HG03095 (cell line): ENCODE data around the gene SLC9A4.

Source experiments
- ATAC-seq: cut with Tn5 transposase; IDR thresholded peaks from one replicate; pipeline ENCODE4 v1.9.1; 2021; ENCODE audit warnings: moderate library complexity; ENCODE audit not compliant: unreplicated experiment

The SLC9A4 gene

DNA sequence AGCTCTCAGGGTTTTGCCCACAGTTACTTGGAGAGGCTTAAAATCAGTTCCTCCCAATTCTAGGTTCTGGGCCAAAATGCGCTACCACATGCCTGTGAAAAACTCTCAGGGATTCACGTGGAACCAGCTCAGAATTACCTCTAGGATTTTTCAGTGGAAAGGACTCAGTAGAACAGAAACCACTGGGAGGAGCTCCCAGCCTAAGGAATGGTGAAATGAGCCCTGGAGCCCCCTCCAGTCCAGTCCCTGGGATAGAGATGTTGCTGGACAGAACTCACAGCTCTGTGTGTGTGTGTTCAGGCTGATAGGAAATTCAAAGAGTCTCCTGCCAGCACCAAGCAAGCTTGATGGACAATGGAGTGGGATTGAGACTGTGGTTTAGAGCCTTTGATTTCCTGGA is 21.1 kb upstream of the SLC9A4 start:
- ATAC-seq, result no peak

DNA sequence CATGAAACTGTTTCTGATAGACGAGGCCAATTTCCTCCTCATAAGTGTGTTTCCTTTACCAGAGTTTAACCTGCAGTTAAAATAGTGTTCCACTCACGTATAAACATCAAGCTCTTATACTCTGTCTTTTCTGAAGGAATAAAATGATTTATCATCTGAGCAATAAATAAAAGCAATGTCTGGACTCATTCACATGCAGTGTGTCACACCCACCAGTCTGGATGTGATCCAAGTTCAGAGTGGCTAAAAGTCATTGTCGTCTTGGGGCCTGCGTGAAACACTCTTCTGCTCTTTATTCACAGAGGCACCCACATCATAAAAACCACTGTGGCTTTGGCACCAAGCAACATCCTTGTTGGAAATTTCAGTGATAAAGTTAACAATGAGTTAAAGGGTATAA is 19.5 kb upstream of the SLC9A4 start:
- ATAC-seq, result no peak

DNA sequence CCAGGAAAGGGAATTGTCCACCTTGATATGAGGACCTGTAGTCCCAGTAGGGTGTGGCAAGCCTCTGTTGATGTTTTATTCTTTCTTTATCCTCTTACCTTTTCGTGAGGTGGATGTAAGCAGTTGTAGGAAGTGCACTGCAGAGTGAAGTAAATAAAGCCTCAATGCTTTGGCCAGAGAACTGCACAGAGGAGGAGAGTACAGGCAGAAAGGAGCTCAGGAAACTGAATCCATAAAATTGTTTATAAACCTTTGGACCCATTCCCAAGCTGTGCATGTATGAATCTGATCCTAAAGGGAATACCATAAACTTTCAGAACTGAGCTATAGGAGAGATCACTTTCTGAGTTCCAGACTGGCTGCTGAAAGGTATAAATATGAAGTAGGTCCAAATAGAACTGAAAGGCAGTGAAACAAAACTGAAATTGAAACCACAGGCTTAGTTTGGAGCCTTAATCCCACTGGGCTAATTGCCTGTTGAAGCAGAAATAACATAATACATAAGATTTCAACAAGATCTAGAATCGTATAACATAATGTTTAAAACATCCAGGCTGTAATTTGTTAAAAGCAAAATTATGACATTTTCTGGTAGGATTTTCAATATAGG is 17.9 kb upstream of the SLC9A4 start:
- no peak for ATAC-seq

DNA sequence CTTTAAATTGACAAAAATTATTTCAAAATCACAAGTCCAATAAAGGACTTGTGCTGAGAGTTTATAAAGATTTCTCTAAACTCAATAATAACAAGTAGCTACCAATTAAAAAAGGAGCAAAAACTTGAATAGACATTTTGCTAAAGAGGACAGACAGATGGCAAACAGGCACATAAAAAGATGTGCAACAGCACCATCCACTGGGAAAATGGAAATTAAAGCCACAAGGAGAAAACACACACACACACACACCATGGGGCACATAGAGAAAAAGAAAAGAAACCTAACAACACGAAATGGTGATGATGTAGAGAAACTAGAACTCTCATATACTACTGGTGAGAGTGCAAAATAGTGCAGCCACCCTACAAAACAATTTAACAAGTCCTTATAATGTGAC is 12.6 kb upstream of the SLC9A4 start:
- ATAC-seq, result no peak

DNA sequence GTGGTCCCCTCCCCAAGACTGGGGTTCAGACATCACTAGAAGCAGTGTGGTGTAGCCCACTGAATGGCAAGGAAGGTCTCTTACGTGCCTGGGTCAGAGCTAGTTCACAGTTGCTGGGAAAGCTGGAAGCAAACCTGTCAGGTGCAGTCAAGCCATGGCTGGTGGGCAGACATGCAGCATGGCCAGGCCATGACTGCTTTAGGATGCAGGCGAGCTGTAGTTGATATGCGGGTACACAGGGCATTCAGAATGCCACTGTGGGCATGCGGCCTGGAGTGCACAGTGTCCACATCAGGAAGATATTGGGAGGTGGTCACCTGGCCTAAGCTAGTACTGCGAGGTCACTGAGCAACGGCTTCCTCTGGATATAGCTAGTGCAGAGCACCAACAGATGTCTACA is 11.8 kb upstream of the SLC9A4 start:
- ATAC-seq, result no peak

DNA sequence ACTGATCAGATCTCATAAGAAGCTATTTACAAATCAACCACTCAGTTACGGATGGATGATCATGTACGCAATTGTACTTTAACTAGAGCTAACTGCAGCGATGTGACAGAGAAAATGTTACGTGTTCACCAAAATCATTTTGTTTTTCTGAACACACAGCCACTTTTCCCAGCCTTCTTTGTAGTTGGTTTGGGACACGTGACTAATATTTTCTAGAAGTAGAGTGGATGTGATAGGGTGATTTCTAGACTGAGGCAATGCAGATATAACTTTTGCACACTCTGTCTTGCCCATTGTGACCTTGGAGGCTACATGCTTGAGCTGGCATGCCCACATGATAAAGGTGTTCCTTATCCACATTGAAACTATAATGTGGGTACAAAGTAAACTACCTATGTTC is 9.9 kb upstream of the SLC9A4 start:
- no peak for ATAC-seq

DNA sequence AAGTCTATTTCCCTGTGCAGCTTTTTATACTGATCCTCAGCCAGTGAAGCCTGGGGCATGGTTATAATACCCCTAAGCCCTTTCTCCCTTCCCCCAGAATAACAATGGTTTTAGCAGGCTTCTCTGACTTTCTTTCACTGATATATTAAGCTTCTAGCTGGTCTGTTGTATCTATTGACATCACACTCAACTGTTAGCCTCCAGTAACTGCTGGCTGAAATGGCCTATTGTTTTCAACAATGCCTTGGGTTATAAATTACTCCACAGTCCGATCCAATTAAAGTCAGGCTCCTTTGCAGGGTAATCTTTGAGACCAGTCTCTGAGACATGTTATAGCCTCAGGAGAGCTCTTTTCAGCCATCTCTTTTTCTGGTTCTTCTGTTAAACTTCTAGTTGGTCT is 2.9 kb upstream of the SLC9A4 start:
- ATAC-seq, result no peak

DNA sequence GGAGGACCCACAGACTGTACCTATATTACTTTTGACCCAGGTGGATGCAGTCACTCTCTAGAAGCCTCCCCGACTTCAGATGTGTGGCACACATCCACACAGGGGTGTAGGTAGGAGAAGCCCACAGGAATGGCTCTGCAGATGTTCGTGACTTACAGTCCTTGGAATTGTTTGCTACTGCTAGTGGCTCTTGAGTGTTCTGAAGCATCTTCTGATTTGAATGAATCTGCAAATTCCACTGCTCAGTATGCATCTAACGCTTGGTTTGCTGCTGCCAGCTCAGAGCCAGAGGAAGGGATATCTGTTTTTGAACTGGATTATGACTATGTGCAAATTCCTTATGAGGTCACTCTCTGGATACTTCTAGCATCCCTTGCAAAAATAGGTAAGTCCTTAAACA is 605 bp downstream of the SLC9A4 start:
- no peak for ATAC-seq

DNA sequence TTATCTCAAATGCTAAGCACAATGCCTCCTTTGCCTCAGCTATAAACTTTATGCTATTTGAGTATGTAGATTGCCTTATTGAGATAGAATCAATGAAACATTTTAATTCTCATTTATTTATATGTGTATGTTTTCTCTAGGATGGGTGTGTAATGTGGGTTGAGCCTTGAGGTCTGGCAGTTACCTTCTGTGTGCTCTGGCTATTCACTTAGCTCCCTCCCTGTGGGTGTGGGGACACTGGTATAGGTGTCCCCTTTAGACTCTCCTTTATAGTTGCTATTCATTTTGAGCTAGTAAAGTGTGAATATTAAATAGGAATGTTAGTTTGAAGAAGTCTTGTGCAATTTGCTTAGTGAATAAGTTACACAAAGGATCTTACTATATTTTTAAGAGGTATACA is 1.8 kb downstream of the SLC9A4 start:
- ATAC-seq, result no peak

DNA sequence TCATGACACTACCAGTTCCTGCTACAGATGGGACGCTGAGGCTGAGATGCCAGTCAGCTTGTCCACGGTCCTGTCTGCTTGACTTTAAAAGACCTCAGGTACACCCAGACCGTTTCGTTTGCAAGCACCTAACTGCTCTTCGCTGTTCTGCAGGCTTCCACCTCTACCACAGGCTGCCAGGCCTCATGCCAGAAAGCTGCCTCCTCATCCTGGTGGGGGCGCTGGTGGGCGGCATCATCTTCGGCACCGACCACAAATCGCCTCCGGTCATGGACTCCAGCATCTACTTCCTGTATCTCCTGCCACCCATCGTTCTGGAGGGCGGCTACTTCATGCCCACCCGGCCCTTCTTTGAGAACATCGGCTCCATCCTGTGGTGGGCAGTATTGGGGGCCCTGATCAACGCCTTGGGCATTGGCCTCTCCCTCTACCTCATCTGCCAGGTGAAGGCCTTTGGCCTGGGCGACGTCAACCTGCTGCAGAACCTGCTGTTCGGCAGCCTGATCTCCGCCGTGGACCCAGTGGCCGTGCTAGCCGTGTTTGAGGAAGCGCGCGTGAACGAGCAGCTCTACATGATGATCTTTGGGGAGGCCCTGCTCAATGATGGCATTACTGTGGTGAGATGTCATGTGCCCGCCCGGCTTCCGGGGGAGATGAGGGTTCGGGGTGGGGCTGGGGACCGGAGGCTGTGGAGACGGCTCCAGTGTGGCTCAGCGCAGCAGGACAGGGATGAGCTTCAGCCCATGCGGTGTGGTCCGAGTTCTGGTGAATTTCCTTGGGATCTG is 5.9 kb downstream of the SLC9A4 start:
- ATAC-seq, result no peak

DNA sequence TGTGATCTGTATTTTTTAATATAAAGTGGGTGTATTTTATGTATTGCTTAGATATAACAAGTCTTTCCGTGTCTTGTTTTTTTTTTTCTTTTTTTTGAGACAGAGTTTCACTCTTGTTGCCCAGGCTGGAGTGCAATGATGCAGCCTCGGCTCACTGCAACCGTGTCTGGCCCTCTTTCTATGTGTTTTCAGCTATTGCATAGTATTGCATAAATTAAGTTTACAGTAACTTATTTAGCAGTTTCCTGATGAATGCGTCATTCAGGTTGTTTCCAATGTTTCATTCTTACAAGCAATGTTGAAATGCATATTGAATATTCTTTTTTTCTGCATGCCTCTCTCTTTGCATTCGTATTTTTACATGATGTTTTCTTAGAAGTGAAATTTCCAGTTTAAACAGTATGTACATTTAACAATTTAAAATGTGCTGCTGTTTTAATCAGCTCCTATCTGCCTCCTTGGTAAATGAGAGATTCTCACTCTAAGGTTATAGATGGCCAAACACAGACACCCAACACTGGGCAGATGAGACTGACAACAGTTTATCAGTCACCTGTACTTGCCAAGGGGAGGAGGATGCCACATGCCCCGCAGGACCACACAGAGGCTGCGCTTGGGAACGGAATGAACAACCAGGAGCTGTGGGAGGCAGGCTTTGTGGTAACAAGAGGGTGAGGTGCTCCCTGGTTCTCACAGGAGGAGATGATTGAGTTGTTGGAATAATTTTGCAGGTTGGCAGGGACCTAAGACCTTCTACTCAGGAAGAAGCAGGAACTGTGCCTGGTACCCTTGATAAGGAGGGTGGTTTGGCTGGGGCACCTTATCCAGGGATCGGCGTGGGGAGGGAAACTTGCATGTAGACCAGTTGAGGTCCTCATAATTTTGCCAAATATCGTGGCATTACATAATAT is 7.5 kb downstream of the SLC9A4 start:
- ATAC-seq, result no peak

DNA sequence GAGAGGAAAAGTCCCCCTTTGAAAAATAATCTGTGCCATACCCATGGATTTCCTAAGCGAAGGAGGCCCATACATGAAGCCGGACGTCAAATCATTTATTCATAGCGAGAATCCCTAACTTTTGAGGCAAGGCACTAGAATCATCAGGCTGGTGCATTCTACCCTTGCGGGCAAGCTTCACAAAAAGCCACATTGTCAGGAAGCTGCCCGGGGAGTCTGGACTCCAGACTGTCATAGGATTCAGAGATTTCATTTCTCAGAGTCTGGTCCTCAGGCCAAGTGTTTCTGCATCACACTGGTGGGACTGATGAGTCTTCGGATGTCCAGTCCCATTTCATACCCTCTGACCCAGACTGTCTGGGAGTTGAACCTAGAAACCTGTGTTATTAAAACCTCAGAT is 8.9 kb downstream of the SLC9A4 start:
- ATAC-seq, result no peak

DNA sequence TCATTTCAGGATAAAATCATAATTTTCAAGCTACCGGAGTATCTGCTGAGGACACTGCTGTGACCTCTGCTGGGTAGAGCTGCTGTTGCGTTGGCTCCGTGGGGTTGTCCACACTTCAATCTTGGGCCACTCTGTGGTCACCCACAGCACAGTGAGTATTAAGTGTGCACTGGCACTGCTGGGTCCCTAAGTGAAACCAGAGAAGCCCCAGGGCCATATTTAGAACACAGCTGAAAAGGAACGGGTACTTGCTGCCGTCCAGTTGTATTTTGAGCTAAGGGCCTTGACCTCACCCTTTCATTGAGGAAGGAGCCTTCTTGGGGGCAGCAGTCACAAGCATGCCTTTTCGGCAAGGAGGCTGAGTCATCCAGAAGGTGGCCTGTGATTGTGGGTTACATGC is 10.1 kb downstream of the SLC9A4 start:
- no peak for ATAC-seq

DNA sequence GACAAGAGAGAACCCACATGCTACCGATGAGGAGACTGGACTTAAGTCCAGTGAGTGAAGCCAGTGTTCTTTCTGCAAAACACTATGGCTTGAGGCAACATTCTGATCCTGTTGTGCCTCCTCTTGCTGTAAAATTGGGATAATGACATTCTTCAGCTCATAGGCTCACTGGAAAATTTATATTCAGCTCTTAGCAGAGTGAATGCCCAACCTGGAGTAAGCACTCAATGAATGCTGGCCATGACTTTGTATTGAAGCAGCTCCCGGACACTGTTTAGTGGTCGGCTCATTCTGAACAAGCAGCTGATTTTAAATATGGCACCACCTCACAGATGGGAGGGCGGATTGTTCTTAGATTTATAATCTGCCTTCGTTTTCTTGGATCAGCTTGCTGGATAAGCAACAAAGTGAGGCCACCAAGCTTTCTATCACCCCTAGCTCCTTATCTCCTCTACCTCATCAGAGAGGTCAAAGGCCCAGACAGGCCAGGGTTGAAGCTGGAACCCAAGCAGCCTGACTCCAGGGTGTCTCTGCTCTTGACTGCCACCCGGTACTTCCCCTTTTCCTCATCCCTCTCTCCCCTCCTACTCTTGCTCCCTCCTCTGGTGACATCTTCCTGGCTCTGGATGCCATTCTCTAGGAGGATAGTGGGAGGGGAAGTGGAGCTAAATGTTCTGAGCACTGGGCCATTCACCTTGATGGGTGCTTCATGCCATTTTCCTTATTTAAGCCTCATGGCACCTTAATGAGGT is 11.5 kb downstream of the SLC9A4 start:
- ATAC-seq, result no peak

DNA sequence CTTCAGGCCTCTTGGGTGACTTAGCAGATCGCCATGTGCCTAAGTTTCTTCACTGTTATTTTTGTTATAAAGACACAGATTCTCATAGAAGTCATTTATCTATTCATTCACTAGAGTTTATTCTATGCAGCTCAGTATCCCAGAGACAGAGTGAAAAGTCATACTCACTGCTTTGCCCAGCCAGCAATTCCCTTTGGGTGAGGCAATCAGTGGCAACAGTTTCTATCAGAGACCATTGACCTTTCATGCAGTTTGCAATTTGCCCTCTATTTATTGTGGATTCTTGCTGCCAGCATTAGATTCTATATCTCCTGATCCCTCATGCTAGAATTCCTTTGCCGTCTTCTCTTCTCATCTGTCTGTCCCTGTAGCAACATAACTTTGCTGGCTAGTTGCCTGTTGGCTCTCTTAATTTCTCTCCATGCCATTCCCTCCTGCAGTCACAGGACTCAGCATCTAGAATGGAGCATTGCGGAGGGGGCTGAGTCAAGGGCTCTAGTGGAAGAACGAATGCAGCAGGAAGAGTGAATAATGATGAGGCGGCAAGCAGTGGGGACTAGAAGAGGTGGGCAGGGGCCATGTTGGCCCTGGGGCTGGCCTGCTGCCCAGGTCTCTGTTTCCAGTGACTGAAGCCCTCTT is 12.2 kb downstream of the SLC9A4 start:
- ATAC-seq, result no peak

DNA sequence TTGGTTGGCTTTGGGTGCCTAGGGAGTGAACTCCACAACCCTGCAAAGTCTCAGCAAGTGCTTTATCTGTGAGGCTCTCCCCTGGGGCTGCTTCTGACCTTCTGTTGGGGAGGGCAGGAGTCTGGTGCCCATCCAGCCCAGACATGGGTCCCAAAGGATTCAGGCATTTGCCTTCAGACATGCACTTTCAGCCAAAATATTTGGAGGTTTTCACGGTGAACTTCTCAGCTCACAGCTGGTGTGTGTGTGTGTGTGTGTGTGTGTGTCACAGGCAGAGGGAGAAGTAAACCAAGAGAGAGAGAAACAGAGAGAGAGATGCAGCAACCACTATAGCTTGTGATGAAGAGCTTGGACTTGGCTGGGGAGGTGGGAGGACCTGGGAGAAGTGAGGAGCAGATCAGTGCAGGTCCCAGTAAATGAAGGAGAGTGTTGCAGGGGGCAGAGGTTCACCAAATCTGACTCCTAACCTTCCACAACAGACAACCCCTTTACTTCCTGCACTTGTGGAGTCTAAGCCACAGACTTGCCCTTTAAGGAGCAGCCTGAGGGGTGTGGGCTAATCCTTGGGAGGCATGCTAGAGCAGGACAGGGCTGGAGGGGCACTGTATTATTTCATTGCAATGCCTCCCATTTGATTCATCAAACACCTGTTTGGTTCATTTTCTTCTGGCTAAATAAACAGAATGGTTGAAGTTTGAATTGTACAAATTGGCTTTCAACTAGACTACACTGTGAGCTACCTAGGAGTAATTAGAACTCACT is 14.1 kb downstream of the SLC9A4 start:
- no peak for ATAC-seq

DNA sequence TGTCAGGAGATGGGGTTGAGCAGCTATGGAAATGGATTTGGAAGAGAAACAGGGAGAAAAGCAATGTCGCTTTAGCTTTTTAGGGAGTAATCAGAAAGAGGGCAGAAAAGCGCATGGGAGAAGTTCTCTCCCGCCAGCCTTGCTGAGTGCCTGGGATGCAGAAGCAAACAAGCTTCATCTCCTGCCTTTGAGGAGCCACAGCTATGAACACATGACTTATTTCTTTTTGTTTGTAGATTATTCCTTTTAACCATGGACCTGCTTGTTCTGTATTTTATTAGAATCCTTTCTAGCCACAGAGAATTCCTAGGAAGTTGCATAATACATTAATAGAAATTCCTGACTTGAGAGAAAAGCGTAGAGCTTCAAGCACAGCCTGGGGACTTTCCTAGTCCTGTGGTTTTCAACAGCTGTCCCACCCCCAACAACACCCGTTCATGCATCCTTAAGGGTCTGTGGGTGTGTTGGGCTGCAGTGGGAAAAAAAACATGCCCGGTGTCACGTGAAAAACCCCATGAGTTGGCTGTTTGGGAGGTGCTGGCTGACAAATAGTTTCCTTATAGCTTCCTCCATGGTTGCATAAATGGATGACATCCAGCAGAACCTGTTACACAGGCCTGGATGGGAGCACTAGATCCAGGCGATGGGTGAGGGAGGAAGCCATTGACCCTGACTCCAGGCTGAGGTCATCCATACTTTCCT is 14.9 kb downstream of the SLC9A4 start:
- ATAC-seq, result no peak

DNA sequence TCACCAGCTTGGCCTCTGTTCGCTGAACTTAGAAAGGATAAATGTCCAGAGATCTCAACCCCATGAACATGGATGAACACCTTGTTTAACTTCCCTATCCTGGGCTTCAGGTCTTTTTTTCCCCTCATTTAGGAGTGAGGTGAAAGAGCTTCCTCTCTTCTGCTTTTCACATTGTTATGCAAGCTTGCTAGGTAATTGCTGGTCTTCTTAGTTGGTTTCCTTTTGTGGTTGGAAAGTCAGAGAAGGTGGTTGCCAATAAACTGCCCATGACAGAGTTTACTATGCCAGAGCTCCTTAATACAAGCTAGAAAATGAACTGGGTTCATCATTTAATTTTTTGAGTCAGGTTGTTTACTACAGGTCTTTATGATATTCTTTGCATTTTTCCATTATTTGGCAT is 16.6 kb downstream of the SLC9A4 start:
- no peak for ATAC-seq

DNA sequence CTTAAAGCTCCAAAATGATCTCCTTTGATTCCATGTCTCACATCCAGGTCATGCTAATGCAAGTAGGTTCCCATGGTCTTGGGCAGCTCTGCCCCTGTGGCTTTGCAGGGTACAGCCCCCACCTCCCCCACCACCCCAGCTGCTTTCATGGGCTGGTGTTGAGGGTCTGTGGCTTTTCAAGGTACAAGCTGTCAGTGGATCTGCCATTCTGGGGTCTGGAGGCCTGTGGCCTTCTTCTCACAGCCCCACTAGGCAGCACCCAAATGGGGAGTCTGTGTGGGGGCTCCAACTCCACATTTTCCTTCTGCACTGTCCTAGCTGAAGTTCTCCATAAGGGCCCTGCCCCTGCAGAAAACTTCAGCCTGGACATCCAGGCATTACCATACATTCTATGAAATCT is 19.0 kb downstream of the SLC9A4 start:
- no peak for ATAC-seq
